Adipocyte (in vitro differentiated cells): ENCODE results near the gene C11orf21.

Experiments used
- DNase-seq: peaks from one replicate; pipeline ENCODE4 v3.0.0-alpha.2; 2015; ENCODE audit warnings: low read depth
- H3K27me3 ChIP-seq: replicated peaks from 2 replicates; pipeline ENCODE4 v1.7.0; 2013; ENCODE audit warnings: mild to moderate bottlenecking, low read length, moderate library complexity; ENCODE audit not compliant: control insufficient read depth, insufficient read depth
- H3K36me3 ChIP-seq: 2 replicates; pipeline ENCODE4 v1.7.0; 2013; ENCODE audit warnings: low read length, mild to moderate bottlenecking, moderate library complexity; ENCODE audit not compliant: control insufficient read depth, insufficient read depth, severe bottlenecking
- H3K4me1 ChIP-seq: 2 replicates; pipeline ENCODE4 v1.7.0; 2013; ENCODE audit warnings: mild to moderate bottlenecking, low read length, moderate library complexity; ENCODE audit not compliant: control insufficient read depth, insufficient read depth
- H3K4me3 ChIP-seq: 2 replicates; pipeline ENCODE4 v1.7.0; 2013; ENCODE audit warnings: mild to moderate bottlenecking, low read length, moderate library complexity
- H3K9ac ChIP-seq: 2 replicates; pipeline ENCODE4 v1.7.0; 2013; ENCODE audit warnings: mild to moderate bottlenecking, low read length, moderate library complexity
- H3K9me3 ChIP-seq: 2 replicates; pipeline ENCODE4 v1.7.0; 2013; ENCODE audit warnings: mild to moderate bottlenecking, low read length, moderate library complexity; ENCODE audit not compliant: control insufficient read depth

Gene C11orf21

GRCh38 chr11:2298795-2299761, 2.6 kb downstream of the C11orf21 start:
- Histone ChIP-seq H3K9ac (no peak overlapping the region), H3K4me3 (no peak overlapping the region), H3K27me3 (peaks cover 38% of the 10 kb centered on the region), H3K9me3 (no peaks in the 10 kb centered on the region), H3K4me1 (no peaks in the 10 kb centered on the region), H3K36me3 (no peaks in the 10 kb centered on the region)
- no peak for DNase-seq

GRCh38 chr11:2298131-2298794, 3.5 kb downstream of the C11orf21 start:
- H3K4me3 ChIP-seq = no peak overlapping the region
- H3K9me3 ChIP-seq = no peaks in the 10 kb centered on the region
- no peaks in the 10 kb centered on the region for H3K36me3 ChIP-seq
- peaks cover 44% of the 10 kb centered on the region for H3K27me3 ChIP-seq
- no peaks in the 10 kb centered on the region for H3K4me1 ChIP-seq
- DNase-seq = no peak
- H3K9ac ChIP-seq = no peak overlapping the region

- H3K36me3 ChIP-seq = no peaks in the 10 kb centered on the region
- H3K4me1 ChIP-seq = no peaks in the 10 kb centered on the region
- H3K27me3 ChIP-seq = peaks cover 45% of the 10 kb centered on the region
- H3K9ac ChIP-seq = no peak overlapping the region
- no peak for DNase-seq
- H3K9me3 ChIP-seq = no peaks in the 10 kb centered on the region
- H3K4me3 ChIP-seq = no peak overlapping the region
Measured at GRCh38 chr11:2297623-2298030, 4.1 kb downstream of the C11orf21 start.

- Histone ChIP-seq H3K27me3 (peaks cover 45% of the 10 kb centered on the region), H3K4me3 (no peak overlapping the region), H3K9ac (no peak overlapping the region), H3K36me3 (no peaks in the 10 kb centered on the region), H3K4me1 (no peaks in the 10 kb centered on the region), H3K9me3 (no peaks in the 10 kb centered on the region)
- no peak for DNase-seq
Measured at GRCh38 chr11:2296913-2297622, 4.7 kb downstream of the C11orf21 start.

- Histone ChIP-seq H3K9ac (no peak overlapping the region), H3K4me1 (no peaks in the 10 kb centered on the region), H3K9me3 (no peaks in the 10 kb centered on the region), H3K4me3 (no peak overlapping the region), H3K36me3 (no peaks in the 10 kb centered on the region), H3K27me3 (peaks cover 45% of the 10 kb centered on the region)
- no peak for DNase-seq
Measured at GRCh38 chr11:2295971-2296912, 5.5 kb downstream of the C11orf21 start.

GRCh38 chr11:2294926-2295290, 6.8 kb downstream of the C11orf21 start:
- H3K4me1 ChIP-seq = no peaks in the 10 kb centered on the region
- H3K9me3 ChIP-seq = no peaks in the 10 kb centered on the region
- H3K36me3 ChIP-seq = no peaks in the 10 kb centered on the region
- no peak overlapping the region for H3K9ac ChIP-seq
- DNase-seq = no peak
- H3K4me3 ChIP-seq = no peak overlapping the region
- H3K27me3 ChIP-seq = peaks cover 49% of the 10 kb centered on the region

- no peaks in the 10 kb centered on the region for H3K36me3 ChIP-seq
- no peak overlapping the region for H3K9ac ChIP-seq
- no peaks in the 10 kb centered on the region for H3K9me3 ChIP-seq
- no peaks in the 10 kb centered on the region for H3K4me1 ChIP-seq
- no peak overlapping the region for H3K4me3 ChIP-seq
- peaks cover 53% of the 10 kb centered on the region for H3K27me3 ChIP-seq
- no peak for DNase-seq
Measured at GRCh38 chr11:2293984-2294925, 7.5 kb downstream of the C11orf21 start.

- no peak for DNase-seq
- H3K4me1 ChIP-seq = no peaks in the 10 kb centered on the region
- H3K9ac ChIP-seq = no peak overlapping the region
- H3K36me3 ChIP-seq = no peaks in the 10 kb centered on the region
- H3K4me3 ChIP-seq = no peak overlapping the region
- peaks cover 52% of the 10 kb centered on the region for H3K27me3 ChIP-seq
- no peaks in the 10 kb centered on the region for H3K9me3 ChIP-seq
Measured at GRCh38 chr11:2293531-2293971, 8.2 kb downstream of the C11orf21 start.

- H3K9ac ChIP-seq = no peak overlapping the region
- no peak overlapping the region for H3K4me3 ChIP-seq
- no peaks in the 10 kb centered on the region for H3K4me1 ChIP-seq
- no peaks in the 10 kb centered on the region for H3K9me3 ChIP-seq
- H3K27me3 ChIP-seq = peaks cover 52% of the 10 kb centered on the region
- no peaks in the 10 kb centered on the region for H3K36me3 ChIP-seq
- DNase-seq = no peak
Measured at GRCh38 chr11:2290351-2290841, 11.3 kb downstream of the C11orf21 start.
